Inferior parietal cortex (tissue), 1 donor: Measurements from ENCODE around the gene MAN1A2.
"Not testable (repeated sequence)": the region's sequence is repeated elsewhere in the genome, so short reads cannot be mapped to it uniquely, and the experiment has no call there.

Experiments
- DNase-seq: peaks from one replicate; pipeline ENCODE4 v3.0.0-alpha.2; 2016; ENCODE audit errors: extremely low spot score

Gene MAN1A2

DNA sequence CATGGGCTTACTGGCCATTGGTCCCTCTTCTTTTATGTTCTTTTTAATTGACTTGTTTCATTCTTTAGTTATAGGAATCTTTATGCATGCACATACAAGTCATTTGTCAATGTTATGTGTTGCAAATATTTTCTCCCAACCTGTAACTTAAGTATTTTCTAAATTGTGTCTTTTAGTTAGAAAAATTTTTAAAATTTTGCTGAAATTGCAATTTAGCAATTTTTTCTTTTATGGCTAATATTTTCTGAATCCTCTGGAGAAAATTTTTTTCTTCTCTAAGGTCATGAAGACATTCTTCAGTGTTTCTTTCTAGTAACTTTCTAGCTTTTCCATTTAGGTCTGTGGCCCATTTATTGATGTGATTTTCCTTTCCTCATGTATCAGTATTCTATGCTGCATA, 189.7 kb downstream of the MAN1A2 start:
- DNase-seq, result no peak

DNA sequence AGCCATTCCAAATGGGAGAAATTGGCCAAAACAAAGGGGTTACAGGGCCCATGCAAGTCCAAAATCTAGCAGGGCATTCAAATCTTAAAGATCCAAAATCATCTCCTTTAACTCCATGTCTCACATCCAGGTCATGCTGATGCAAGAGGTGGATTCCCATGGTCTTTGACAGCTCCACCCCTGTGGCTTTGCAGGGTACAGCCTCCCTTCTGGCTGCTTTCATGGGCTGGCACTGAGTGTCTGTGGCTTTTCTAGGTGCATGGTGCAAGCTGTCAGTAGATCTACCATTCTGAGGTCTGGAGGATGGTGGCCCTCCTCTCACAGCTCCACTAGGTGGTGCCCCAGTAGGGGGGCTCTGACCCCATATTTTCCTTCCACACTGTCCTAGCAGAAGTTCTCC, 191.2 kb downstream of the MAN1A2 start:
- not testable (repeated sequence) for DNase-seq

DNA sequence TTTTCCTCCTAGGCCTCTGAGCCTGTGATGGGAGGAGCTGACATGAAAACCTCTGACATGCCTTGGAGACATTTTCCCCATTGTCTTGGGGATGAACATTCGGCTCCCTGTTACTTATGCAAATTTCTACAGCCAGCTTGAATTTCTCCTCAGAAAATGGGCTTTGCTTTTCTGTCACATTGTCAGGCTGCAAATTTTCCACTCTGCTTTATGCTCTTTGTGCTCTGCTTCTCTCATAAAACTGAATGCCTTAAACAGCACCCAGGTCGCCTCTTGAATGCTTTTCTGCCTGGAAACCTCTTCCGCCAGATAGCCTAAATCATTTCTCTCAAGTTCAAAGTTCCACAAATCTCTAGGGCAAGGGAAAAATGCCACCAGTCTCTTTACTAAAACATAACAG, 191.9 kb downstream of the MAN1A2 start:
- DNase-seq, result no peak

DNA sequence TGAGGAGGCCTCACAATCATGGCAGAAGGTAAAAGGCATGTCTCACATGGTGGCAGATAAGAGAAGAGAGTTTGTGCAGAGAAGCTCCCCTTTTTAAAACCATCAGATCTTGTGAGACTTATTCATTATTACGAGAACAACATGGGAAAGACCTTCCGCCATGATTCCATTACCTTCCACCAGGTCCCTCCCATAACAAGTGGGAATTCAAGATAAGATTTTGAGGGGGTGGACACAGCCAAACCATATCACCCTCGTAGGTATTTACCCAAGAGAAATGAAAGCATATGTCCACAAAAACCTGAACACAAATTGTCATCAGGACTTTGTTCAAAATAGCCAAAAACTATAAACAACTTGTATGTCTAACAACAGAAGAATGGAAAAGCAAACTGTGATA, 192.7 kb downstream of the MAN1A2 start:
- DNase-seq, result no peak

DNA sequence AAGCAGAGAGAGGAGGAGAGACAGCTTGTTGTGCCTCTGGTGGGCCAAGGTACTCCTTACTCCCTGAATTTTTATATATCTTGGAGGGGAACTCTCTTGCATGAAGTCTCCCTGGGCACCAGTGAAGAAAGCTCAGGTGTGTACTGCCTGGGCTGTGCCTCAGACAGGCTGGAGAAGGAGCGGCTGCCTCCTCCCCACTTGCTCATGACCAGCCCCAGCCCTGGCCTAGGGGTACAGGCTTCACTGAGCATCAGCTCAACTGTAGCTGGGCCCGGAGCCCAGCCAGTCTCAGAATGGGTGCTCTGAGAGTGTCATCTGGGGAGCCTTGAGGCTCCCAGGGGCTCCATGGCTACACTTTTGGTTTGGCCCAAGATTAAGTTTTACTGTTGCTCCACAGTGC, 193.8 kb downstream of the MAN1A2 start:
- DNase-seq, result no peak

DNA sequence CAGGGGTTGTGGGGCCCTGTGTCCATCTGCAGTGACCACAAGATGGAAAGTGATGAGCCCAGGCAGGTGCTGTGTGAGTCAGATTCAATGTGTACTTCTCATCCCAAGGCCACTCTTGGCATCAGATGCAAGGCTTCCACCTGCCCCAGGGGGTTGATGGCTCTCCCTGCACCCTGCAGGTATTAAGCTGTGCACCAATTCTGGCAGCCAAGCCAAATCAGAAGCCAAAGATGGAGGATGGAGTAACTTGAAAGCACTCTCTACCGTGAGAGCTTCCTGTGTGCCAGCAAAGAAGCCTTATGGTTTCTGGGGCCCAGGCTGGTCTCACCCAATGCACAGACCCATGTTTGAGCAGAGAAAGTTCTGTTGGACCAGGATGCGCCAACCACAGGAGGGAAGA, 194.3 kb downstream of the MAN1A2 start:
- DNase-seq, result no peak

DNA sequence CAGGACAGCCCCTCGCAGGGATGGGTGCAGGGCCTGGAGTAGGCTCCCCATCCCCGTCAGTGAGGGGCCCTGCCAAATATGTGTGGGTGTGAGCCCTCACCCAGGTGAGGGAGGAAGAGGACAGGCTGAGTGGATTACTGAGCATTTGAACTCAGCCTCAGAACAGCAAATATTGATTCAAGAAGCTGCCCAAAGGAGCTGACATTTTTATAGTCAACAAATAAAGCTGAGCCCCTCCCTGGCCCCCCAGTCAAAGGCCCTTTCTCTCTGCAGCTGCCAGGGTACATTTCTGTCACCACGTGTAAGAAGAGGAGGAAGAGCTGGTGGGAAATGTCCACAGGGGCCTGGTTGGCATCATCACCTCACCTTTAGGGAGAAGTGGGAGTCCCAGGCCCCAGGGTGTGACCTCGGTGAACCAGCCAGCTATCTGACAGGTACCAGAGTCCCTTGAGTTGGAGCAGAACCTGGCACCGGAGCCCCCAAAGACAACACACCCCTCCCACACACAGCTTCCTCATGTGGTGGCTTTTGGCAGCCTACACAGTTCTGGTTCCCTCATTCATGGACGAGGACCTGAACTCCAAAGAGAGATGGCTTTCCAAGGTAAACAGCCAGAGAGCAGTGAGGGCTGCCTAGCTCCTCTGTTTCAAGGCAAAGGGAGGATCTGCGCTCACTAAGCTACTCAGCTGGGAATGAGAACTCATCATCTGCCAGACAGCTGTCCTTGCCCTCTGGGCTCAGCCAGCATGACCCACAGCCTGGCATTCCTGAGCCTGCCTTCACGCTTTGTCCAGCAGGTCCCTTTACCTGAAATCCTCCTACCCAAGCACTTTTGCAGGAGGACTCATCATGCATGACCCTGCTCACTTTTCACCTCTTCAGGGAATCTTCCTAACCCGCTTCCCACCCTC, 195.6 kb downstream of the MAN1A2 start:
- DNase-seq, result no peak

DNA sequence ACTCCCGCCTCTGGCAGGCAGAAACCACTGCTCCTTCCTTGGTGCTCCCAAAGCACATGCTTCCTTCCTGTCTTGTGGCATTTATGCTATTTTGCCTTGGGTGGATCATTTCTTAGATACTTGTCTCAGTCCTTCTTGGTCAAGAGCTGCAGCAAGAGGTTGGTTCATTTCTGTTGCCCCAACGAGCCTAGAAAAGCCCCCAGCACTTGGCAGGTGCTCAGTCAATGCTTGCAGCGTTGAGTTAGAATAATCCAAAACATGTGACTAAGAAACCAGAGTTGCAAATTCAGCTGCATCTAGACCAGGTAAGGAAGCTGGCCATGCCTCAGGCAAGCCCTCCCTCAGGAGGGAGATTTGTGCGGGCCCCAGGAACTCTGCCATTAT, 196.2 kb downstream of the MAN1A2 start:
- DNase-seq, result no peak

DNA sequence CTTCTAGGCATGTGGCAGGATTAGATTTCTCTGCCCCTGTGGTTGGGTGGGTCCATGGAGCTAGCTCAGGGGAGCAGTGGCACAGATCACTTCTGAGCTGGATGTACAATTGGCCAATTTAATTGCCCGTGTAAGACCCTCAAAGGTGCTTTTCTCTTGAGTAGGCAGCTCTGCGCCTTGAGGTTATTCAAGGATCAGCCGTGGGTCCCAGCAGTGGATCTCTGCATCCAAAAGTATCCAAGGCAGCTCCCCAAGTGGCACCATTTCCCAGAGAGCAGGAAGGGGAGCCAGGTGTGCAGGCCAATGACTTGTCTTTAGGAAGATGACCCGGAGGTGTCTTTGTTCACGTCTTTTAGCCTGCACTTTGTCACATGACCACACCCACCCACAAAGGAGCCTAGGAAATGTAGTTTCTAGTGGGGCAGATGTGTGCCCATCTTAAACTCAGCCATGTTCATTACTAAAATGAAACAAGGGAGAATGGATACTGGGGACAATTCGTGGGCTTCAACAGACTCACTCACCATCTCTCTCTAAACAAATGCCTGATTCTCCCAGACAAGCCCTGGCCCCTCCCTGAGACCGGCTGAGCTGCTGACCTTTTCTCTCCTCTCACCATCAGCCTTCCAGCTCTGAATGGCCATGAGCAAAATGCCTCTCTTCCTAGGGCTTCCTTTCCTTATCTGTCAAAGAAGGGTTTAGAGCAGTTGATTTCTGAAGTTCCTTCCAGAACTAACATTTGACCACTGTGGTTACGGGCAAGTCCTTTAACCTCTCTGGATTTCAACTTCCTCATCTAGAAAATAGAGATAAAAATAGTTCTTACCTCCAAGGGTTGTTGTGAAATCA, 197.2 kb downstream of the MAN1A2 start:
- no peak for DNase-seq

DNA sequence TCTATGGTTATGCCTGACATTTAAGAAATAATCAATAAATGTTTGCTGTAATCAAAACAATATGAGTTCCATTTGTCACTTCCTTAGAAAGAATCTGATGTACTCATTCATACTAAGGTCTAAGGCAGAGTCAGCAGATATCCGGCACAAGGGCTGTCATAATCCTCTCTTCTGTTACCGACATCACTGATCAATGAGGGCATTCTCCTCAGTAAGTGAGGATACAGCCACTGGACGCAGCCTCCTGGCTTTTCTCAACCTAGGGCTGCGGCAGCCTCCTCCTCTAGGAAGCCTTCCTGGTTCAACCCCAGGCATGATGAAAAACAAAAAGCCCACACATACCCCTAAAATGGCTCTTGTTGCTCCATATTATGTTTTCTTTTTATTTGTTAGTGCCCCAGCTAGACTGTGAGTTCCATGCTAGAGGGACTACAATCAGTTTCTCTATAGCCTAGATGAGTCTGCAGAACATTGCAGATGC, 197.9 kb downstream of the MAN1A2 start:
- no peak for DNase-seq

DNA sequence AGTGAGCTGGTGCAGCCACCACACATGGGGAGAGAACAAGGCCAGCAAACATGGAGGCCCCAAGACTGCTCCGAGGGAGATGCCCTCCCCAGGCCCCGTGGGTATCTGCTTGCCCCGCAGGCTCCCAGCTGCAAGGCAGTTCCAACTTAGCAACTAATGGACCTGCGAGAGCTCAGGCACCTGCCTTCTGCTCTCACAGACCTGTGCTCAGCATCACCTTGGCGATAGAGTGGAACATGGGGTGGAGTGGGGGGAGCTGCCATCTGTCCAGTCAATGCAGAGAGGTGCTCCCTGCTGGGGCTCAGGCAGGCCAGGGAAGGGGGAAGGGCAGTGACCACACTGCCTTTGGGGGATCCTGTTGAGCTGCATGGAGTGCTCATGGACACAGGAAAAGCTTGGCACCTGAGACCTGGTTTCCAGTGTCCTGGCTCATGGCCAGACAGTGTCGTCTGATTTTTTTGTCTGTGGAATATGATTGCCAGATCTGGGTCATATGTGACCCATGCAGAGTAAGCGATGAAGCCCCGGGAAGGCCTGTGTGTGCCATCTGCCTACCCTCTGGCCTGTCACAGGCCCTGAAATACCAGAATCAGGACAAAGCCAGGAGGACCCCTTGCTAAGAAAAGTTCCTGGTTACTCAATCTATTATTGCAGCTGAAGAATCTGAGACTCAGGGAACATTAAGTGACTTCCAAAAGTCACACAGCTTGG, 198.7 kb downstream of the MAN1A2 start:
- no peak for DNase-seq

DNA sequence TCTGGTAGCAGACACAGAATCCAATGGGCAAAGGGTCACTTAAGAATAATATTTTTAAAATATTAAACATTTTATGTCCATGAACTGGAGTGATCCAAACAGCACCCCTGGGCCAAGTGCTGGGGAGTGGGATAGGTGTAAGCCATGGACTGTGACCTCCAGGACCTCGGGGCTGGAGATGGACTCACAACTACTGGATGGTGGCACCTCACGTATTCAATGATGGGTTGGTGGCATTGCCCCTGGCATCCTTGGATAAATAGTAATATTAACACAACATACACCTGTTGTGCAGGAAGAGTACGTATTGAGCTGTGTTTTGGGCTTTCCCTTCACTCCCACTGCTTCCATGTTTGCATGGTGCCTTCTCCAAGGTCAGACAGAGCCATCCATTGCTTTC, 199.3 kb downstream of the MAN1A2 start:
- no peak for DNase-seq

DNA sequence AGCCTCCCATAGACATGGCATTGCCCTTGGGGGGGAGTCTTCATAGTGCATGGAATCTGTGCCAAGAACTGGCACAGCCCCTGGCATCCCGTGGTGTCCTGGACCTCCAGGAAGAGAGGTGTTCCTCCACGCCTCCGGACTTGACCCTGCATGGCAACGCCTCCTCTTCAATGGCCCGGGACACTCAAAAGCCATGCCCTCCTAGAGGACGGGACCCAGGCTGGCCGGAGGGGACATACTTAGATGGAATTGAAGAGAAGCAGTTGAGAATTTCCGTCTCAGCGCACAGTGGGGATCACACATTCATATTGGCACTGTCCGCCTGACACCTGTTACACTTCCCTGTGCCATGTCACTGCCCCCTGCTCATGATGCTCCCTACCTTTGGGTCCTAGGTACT, 200.2 kb downstream of the MAN1A2 start:
- no peak for DNase-seq

DNA sequence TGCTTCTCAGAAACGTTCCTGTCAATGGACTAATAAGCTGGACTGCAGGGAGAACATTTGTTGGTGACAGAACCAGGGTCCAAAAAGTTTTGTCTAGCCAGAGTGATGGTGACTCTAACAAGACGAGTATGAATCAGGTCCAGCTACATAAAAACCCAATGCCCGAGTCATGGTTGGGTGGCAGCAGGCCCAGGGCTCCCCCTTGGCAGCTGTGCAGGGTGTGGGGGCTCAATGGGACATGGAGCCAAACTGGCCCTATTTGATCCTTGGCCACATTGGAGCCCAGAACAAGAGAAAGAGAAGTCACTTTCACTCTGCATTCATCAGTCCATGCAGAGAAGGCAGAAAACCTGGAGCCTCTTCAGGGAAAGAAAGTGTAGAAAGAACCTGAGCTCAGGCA, 200.7 kb downstream of the MAN1A2 start:
- DNase-seq, result no peak

DNA sequence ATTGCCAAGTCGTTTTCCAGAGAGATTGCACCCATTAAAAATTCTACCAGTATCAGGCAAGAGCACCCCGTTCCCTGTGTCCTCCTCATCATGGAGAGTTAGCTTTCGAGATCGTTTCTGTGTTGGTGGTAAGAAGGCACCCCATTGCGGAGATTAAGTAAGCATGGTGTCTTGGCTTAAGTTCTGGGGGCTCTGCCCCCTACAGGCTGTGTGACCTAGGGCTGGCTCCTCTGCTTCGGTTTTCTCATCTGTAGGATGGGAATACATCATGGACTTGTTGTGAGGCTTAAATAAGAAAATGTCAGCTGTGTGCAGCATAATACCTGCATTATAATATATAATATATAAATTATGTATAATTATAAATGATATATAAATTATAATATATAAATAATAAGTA, 201.8 kb downstream of the MAN1A2 start:
- no peak for DNase-seq

DNA sequence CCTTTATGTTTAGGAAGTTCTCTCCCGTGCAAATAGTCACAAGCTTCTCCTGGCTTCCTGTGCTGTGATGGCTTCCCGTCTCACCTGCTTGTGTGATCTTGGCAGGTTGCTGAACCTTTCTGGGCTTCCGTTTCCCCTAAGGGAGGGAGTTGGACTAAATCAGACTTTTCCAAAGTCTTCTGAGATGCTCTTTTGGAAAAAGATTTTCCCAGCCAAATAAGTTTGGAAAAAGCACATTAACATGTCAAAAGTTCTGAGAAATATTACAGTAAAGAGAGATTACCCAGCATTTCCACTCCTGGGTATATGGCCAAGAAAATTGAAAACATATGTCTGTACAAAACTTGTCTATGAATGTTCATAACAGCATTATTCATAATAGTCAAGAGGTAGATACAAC, 202.6 kb downstream of the MAN1A2 start:
- DNase-seq, result no peak

DNA sequence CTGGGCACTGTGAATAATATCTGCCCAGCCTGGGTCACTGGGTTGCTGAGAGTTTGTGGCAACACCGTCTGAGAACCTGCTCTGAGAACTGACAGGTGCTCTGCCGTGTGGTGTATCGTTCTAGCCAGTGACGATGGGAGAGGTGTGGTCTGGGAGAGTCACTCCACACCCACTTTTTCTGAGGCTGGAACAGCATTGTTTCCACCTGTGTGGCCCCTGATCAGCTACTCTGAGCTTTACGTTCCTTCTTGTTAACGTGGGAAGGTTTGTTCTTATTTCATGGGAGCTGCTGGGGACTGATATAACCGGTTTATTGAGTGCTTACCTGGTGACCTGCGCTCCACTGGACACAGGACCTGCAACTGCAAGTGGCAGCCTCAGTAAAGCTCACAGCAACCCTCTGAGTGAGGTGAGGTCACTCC, 203.8 kb downstream of the MAN1A2 start:
- DNase-seq, result no peak

DNA sequence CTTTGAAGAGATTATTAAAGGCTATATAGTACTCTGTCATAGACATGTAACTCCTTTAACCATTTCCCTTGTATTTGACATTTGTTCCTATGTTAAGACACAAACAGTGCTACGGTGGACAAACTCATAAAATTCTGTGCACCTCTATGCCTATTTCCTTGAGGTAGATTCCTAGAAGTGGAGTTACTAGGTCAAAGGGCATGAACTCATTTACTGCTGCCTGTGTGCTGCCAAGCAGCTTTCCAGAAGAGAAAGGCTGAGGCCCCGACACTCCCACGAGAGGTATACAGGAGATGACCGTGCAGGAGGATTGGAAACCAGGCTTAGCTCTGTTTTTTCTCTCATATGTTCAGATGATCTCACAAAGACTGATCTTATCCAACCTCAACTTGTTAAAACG, 204.2 kb downstream of the MAN1A2 start:
- no peak for DNase-seq

DNA sequence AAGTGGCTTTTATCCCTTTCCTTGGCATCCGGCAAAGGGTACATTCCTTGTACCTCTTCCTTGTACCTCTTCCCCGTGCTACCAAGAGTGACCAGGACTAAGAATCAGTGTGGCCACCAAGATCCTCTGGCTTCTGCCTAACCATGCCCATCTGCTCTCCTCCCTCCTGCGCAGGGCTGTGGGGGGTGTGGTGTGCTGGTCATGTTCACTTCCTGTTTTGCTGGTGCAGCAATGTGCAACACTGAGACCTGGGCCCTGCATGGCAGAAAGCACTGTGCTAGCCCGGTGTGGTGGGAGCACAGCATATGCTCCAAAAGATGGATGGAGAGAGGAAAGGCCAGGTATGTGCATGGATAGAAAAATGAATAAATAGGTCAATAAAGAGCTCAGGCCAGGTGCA, 205.3 kb downstream of the MAN1A2 start:
- no peak for DNase-seq

DNA sequence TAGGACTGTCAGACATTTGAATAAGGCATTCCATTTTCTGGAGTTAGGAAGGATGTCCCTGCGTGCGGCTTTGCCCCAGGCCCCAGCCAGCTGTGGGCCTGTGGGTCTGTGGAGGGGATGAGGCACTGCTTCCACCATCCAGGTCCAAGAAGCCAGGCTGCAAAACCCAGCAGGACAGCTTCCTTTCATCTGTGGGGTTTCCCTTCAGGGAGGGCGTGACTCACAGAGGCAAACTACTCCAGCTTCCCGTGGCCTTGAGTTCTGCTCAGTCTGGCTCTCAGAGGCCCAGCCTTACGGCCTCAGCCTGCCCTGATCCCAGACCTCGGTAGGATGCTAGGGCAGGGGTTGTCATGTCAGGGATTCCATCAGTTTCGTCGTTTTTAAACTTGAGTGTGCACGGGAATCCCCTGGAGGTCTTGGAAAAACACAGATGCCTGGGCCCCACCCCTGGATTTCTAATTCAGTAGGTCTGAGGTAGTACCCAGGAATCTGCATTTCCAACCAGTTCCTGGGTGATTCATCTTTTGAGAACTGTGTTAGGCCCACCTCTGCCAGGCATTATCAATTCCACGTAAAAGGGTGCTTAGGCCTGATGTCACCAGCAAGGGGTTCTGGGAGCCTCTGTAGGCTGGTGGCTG, 206.3 kb downstream of the MAN1A2 start:
- DNase-seq, result no peak

DNA sequence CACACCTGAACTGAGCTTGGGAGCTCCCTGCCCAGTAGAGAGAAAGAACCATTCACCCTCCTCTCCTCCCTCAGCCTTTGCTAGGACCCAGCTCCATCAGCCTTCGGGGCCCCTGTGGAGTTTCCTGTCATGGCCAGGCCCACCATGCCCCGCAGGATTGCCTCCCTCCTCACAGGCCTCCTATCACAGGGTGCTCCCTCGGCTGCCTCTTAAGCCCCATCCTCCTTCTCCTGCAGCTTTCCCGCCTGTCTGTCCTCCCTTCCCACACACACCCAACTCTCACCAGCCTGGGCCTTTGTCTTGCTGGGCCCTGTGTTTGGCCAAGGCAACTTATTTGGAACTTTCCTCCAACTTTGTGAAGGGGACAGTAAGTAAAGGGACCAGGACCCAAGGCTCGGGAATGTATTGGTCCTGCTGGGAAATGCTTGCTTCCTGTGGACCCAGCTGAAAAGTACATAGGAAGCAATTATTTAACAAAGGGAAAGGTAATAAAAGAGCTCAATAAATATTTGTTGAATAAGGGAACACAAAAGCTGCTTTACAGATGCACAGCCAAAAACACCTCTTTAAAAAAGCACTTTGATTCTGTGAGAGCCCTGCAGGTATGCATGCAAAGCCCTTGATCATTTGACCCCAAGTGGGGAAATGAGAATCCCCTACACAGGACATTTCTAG, 207.0 kb downstream of the MAN1A2 start:
- DNase-seq, result no peak
